NCI-H82 treated with DMSO at 0.1 percent for 48 hours (cell line): ENCODE measurements around the gene GNAT2.
"Not testable (repeated sequence)": the region's sequence is repeated elsewhere in the genome, so short reads cannot be mapped to it uniquely, and the experiment has no call there.

Experiments used
- DNase-seq: peaks from one replicate; lab custom pipeline; 2025; ENCODE audit not compliant: unreplicated experiment; lab: John Stamatoyannopoulos, UW

The GNAT2 gene

GRCh38 chr1:109619576-109620400 lies at the start of gene GNAT2, which contains the start of gene AMPD2:
Gene GNAT2, minus strand, starts transcription at chr1:109619616. Its CDS starts 6,746 bp downstream, at chr1:109612870.
Gene AMPD2, plus strand, starts transcription at chr1:109619837. Its CDS starts 1,339 bp downstream, at chr1:109621176.
- DNase-seq, result peak; percentile 46

DNA sequence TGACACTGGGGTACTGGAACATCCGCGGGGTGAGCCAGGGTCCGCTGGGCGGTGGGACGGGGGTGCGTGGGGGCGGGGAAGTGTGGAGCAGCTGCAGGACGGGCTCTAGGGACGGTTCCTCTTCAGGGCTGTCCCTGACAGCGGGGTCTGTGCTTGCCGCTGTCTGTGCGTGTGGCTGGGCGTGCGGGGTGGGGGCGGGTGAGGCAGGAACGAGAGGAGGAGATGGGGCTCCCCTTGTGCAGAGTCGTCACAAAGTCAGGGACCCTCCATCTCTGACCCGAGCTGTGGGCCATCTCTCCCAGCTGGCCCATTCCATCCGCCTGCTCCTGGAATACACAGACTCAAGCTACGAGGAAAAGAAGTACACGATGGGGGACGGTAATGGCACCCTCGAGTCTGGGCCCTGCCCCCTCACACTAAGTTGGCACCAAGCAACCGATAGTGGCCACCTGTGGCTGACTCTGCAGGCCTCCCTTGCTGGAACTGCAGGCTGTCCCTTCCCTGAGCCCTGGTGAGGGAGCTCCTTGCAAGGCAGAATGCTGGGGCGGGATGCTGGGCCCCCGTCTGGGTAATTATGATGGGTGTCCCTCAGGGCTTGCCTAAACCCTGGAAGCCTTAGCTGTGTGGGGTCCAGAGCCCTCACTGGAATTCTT lies 48.8 kb upstream of the GNAT2 start:
- DNase-seq, result no peak

DNA sequence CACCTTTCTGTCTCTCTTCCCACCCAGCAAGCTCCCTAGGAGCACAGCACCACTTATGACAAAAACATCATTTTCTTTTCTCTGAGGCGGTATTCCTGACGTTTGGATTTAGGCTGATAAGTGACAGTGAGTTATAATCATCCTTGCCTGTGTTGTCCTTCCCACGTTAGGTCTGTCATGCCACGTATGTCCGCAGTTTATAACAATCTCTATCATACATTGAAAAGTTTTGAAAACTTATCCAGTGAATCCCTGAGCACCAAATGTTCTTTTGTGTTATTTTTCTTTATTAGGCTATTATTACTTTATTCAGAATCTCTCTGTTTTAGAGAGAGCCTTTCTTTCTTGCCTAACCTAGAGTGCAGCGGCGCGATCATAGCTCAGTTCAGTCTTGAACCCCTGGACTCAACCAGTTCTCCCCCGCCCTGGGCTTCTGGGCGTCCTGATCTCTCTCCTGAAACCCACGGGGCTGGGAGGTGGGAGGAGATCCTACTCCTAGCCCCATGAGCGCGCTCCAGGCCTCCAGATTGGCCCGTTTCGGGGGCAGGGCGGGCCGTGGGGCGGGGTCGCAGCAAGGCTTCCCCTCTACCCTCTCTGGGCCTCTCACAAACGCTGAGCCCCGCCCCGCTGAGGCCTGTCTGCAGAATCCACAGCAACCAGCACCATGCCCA lies 48.2 kb upstream of the GNAT2 start, which contains the start of gene GSTM2:
GSTM2 (plus strand) TSS at position 606 of the 671 bp plus-strand sequence; CDS start at position 665, 59 bp downstream.
- peak; percentile 79 for DNase-seq

DNA sequence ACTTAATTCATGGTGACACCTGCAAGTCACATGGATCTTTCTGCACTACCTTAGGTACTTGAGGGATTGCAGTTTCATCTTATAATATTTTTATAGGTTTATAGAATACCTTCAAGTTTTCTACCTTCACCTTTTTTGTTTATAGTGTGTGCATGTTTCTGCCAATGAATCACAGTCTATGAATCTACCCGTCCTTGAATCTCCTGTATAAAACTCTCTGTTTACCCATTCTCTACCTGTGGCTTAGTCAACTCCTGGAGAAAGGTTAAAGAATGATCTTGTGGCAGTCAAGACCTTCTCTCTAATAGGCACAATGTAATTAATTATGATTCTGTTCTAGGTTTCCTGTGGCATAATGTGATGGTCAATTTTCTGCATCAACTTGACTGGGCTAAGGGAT lies 45.3 kb upstream of the GNAT2 start:
- DNase-seq, result no peak

DNA sequence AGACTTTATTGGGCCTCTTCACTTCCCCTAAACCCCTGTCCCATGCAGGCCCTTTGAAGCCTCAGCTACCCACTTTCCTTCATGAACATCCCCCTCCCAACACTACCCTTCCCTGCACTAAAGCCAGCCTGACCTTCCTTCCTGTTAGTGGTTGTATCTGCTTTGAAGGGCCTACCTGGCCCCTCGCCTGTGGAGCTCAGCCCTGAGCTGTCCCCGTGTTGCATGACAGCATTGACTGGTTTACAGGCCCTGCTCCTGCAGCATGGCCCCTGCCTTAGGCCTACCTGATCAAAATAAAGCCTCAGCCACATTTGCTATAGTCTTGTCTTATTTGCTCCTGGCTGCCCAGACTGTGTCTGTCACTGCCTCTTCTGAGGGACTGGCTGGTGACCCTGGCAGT lies 42.0 kb upstream of the GNAT2 start:
- no peak for DNase-seq

DNA sequence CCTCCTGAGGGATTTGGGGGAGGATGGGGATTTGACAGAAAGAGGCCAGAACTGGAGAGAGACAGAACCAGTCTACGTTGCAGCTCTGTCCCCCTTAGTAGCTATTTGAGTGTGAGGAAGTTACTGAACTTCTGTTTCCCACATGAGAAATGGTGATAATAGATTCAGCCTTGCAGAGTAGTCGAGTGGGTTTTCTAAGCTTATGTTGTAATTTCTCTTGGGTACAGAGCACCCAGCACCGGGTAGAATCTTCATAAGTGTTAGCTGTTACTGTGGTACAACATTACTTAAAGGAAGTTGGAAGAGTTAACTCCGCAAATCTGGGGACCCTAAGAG lies 41.2 kb upstream of the GNAT2 start:
- not testable (repeated sequence) for DNase-seq

DNA sequence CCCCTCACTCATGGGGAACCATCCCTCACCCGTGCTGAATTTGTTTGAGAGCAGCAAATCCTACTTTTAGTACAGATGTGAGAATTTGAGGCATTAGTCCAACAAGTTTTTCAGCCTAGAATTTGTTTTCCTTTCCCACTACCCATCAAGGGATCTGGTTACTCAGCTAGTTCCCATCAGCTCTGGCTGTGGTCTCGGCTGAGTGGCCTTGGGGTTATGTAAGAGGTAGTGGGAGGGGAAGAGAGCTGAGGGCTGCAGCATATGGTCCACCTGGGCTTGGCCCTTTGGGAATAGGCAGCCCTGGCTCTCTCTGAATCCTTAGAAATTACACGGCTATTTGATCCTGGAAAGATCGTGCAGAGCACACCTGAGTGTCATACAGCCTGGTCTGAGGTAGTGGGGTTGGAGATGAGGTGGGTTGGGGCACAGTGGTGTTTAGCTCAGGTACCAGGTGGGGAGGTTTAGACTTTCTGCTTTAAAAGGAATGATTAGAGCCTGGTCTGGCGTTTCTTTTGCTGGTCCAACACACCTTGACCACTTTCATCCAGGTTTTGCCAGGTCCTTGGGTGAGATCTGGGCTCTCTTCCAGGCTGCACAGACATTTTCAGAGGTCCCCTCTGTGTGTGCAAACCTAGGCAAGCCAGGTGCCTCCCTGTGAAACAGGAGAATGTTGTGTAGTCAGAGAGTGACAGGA lies 40.7 kb upstream of the GNAT2 start:
- peak; percentile 48 for DNase-seq

- DNase-seq, result no peak
Measured at GRCh38 chr1:109659145-109659544, 39.7 kb upstream of the GNAT2 start.

DNA sequence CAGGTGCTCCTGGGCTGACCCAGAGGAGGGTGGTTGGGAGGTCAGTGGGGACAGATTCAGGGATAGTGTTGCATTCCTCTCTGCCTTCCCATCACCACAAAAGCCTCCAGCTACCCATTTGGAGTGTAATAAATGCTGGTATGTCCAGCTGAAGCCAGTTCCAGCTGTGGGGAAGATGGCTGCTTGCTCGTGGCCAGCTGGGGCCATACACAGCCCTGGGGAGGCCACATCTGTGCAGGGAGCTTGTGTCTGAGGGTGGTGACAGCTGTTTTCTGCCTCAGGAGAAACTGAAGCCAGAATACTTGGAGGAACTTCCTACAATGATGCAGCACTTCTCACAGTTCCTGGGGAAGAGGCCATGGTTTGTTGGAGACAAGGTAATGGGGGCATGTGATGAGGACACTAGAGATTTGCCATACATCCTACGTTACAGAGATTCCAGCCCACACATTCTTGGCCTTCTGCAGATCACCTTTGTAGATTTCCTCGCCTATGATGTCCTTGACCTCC lies 39.2 kb upstream of the GNAT2 start:
- DNase-seq, result no peak

DNA sequence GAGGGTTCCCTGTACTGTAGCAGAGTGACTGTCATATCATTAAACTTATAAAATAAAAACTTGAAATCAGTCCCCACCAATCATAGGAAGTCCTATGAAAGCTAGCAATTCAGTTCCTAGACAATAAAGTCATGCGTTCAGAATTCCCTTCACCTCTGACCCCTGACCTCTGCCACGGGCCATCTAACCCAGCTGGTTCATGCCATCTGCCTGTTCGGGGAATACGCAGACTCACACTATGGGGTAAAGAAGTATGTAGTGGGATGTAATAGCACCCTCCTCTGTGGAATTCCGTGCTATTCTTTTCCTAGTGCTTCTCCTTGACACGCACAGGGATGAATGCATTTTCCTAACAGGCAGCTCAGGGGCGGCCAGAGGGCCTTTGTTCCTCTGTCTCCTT lies 38.6 kb upstream of the GNAT2 start:
- no peak for DNase-seq

DNA sequence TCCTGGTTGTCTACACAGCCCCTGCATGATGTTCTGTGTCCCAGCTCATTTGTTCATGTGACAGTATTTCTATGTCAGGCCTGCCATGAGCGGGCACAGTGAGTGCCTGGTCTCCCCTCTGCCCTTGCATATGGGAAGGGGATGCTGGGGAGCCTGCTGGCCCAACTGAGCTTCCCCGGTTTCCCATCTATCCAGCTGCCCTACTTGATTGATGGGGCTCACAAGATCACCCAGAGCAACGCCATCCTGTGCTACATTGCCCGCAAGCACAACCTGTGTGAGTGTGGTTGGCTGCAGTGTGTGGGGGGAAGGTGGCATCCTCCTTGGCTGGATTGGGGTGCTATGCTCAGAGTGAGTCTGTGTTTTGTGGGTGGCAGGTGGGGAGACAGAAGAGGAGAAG lies 38.0 kb upstream of the GNAT2 start:
- DNase-seq, result no peak

DNA sequence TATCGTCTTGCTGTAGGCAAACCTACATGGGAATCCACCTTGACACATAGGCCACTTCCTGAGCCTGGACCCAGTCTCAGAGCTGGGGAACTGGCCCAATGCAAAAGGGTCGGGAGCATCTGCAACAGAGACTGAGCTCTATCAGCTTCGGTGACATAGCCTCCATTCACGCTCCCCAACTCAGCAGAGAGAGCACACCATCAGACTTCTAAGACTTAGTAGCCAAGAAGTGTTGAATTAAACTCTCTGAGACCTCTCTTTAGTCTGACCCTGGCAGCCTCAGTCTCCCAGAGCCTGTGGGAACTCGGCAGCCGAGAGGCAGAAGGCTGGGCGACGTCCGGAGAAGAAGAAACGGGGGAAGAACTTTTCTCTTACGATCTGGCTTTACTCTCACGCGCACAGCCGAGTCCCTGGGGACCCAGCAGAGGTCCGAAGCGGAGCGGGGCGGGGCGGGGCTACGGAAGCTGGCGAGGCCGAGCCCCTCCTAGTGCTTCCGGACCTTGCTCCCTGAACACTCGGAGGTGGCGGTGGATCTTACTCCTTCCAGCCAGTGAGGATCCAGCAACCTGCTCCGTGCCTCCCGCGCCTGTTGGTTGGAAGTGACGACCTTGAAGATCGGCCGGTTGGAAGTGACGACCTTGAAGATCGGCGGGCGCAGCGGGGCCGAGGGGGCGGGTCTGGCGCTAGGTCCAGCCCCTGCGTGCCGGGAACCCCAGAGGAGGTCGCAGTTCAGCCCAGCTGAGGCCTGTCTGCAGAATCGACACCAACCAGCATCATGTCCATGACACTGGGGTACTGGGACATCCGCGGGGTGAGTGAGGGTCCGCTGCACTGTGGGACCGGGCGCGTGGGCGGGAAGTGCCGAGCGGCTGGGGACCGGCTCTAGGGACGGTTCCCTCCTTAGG lies 36.5 kb upstream of the GNAT2 start, which contains the start of gene GSTM4:
GSTM4 (plus strand) TSS at position 485 of the 905 bp plus-strand sequence; CDS start at position 776, 291 bp downstream.
- DNase-seq, result peak; percentile 43

- DNase-seq, result no peak
Measured at GRCh38 chr1:109654519-109654918, 35.1 kb upstream of the GNAT2 start.

- DNase-seq, result no peak
Measured at GRCh38 chr1:109653306-109653705, 33.9 kb upstream of the GNAT2 start.

DNA sequence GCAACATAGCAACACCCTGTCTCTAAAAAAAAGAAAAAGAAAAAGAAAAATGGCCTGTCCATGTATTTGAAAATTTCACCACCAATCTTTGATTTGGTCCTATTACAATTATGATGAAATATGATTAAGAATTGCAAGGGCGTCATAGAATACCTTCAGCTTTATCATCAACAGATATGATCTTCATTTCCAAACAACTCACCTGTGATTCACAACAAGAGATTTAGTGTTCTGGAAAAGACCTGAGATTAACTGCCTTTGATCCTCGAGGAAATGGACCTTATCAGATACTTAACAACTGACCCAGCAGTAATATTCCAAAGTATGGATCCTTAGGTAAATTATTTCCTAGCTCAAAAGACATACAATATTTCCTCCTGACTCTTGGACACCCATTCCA lies 33.0 kb upstream of the GNAT2 start:
- no peak for DNase-seq

DNA sequence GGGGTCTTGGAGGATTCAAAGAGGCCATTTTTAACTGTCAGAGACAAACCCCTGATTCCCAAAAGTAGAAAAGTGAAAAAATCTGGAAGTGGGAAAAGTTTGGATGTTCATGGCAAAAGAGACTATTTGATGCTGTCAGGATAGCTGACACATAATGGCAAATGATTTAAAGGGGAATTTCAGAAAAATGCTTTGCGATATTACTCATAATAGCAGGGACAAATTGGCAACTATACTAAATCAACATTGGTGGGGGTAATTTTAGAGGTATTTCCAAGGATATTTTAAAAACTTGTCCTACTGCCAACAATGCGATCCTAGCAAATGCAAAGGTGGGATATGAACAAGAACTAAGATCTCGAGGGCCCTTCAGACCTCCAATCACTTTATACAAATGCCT lies 31.2 kb upstream of the GNAT2 start:
- DNase-seq, result no peak

DNA sequence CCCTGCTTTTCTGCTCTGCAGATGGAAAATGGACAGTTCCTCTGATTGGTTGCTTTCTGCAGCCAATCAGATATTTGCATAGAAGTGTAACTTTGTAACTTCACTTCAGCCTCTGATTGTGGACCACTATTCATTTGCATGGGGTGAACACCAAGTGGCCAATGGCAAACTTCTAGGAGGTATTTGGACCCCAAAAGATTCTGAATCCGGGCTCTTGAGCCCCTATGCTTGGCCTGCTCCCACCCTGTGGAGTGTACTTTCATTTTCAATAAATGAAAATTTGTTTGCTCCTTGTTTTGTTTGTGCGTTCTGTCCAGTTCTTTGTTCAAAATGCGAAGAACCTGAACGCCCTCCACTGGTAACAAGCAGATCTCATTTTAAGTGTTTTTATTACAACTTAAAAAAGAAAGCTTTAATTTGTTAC lies 30.1 kb upstream of the GNAT2 start:
- DNase-seq, result no peak

- no peak for DNase-seq
Measured at GRCh38 chr1:109644670-109645069, 25.3 kb upstream of the GNAT2 start.

DNA sequence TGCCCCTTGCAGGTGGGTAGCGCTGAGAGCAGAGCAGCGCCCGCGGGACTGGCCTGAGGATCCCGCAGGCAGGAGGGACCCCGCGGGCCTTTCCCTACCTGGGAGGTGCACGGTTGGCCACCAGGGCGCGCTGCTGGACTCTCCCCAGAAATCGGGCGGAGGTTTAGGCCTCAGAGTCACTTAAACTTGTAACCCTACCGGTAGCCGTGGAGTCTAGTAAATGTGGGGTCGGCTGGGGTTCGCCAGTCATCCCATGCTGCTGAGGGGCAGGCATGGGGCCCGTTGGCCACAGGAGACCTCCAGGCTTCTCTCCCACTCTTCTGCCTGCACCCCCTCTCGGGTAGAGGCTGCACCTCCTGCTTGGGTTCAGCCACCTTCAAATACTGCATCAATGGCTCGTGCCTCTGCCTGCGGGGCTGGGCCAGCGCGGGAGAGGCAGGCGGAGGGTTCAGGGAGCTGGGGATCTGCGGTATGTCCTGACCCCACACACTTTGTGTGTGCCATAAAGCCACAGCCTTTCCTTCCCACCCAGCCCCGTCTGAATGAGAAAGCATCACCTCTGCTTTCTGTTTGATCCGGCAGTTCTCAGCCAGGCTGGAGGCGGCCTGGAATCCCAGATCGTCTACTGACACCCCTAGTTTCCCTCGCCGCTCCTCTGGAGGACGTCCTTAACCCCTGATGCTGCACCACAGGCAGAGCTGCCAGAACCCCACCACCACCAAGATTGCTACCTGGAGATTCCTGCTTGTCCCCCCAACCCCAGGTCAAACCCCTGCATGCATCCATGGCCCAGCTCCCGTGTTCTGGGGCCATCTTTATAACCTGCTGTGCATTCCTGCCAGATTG lies 24.2 kb upstream of the GNAT2 start:
- DNase-seq, result peak; percentile 50
